HepG2 (cell line): ENCODE data around the gene PSMC3IP. TPM values are rescaled to one million over a fixed set of nuclear protein-coding genes. Genes with fewer than 3 reads are reported as not detected.
A peak's percentile ranks its signal among the peaks of the same experiment; 100 is the strongest.

Source experiments
- ATAD3A ChIP-seq: sonication (generic); formaldehyde crosslinking; IDR thresholded peaks from 2 replicates; pipeline ENCODE4 v1.4.0; 2020; ENCODE audit warnings: missing genetic modification reagents
- BORCS8-MEF2B ChIP-seq: sonication (generic); formaldehyde crosslinking; IDR thresholded peaks from 2 replicates; pipeline ENCODE4 v1.8.0; 2022; ENCODE audit warnings: mild to moderate bottlenecking, missing genetic modification reagents
- CEBPG ChIP-seq: IDR thresholded peaks from 2 replicates; pipeline ENCODE4 v1.6.1; 2016
- DR1 ChIP-seq: sonication (generic); formaldehyde crosslinking; IDR thresholded peaks from 2 replicates; pipeline ENCODE4 v1.8.0; 2021; ENCODE audit warnings: mild to moderate bottlenecking, missing genetic modification reagents, inconsistent platforms
- DRAP1 ChIP-seq: IDR thresholded peaks from 2 replicates; pipeline ENCODE4 v1.6.1; 2016; ENCODE audit warnings: missing genetic modification reagents, missing compliant biosample characterization
- FOSL1 ChIP-seq: sonication (generic); formaldehyde crosslinking; IDR thresholded peaks from 2 replicates; pipeline ENCODE4 v1.9.0; 2021; ENCODE audit warnings: missing genetic modification reagents, borderline replicate concordance
- HNF4A ChIP-seq: sonication (generic); formaldehyde crosslinking; IDR thresholded peaks from 2 replicates; pipeline ENCODE4 v1.4.0; 2020; ENCODE audit warnings: missing genetic modification reagents
- HOXD1 ChIP-seq: sonication (generic); formaldehyde crosslinking; IDR thresholded peaks from 2 replicates; pipeline ENCODE4 v1.5.0; 2020; ENCODE audit warnings: missing genetic modification reagents
- KDM5B ChIP-seq: sonication (generic); formaldehyde crosslinking; IDR thresholded peaks from 2 replicates; pipeline ENCODE4 v1.4.0; 2020; ENCODE audit warnings: missing genetic modification reagents, mild to moderate bottlenecking, borderline replicate concordance
- NFATC3 ChIP-seq: sonication (generic); formaldehyde crosslinking; IDR thresholded peaks from 2 replicates; pipeline ENCODE4 v1.5.1; 2020; ENCODE audit warnings: mild to moderate bottlenecking, missing genetic modification reagents
- PHF20 ChIP-seq: sonication (generic); formaldehyde crosslinking; IDR thresholded peaks from 2 replicates; pipeline ENCODE4 v1.5.0; 2020; ENCODE audit warnings: mild to moderate bottlenecking, missing genetic modification reagents
- PLRG1 ChIP-seq: fragments of 450-650 bp; conservative IDR thresholded peaks from 2 replicates; pipeline ENCODE4 v1.6.1; 2016
- TEAD3 ChIP-seq: optimal IDR thresholded peaks from 2 replicates; pipeline ENCODE3; 2016; ENCODE audit warnings: borderline replicate concordance
- YEATS4 ChIP-seq: sonication (generic); formaldehyde crosslinking; IDR thresholded peaks from 2 replicates; pipeline ENCODE4 v1.4.0; 2020; ENCODE audit warnings: missing genetic modification reagents, borderline replicate concordance
- ZBTB7A ChIP-seq: sonication (generic); formaldehyde crosslinking; IDR thresholded peaks from 2 replicates; pipeline ENCODE4 v1.8.0; 2022; ENCODE audit warnings: mild to moderate bottlenecking, missing genetic modification reagents
- ZNF136 ChIP-seq: sonication (generic); formaldehyde crosslinking; IDR thresholded peaks from 2 replicates; pipeline ENCODE4 v1.8.1; 2022; ENCODE audit warnings: low read depth, mild to moderate bottlenecking, moderate library complexity, missing genetic modification reagents
- ZNF138 ChIP-seq: sonication (generic); formaldehyde crosslinking; IDR thresholded peaks from 2 replicates; pipeline ENCODE4 v1.5.0; 2020; ENCODE audit warnings: mild to moderate bottlenecking, low read depth, missing genetic modification reagents
- ZNF20 ChIP-seq: sonication (generic); formaldehyde crosslinking; IDR thresholded peaks from 2 replicates; pipeline ENCODE4 v1.4.0; 2020; ENCODE audit warnings: mild to moderate bottlenecking, moderate library complexity, missing genetic modification reagents
- ZNF280B ChIP-seq: sonication (generic); formaldehyde crosslinking; IDR thresholded peaks from 2 replicates; pipeline ENCODE4 v1.5.0; 2020; ENCODE audit warnings: missing genetic modification reagents, mild to moderate bottlenecking, borderline replicate concordance
- ZNF572 ChIP-seq: sonication (generic); formaldehyde crosslinking; IDR thresholded peaks from 2 replicates; pipeline ENCODE4 v1.5.1; 2020; ENCODE audit warnings: mild to moderate bottlenecking, missing genetic modification reagents
- polyA plus RNA-seq, 8 experiments: library from polyadenylated mRNA; depleted of rRNA in 3 of 8; stranded (reverse) in 7 of 8; unstranded in 1 of 8; fragments of >200 nt; fragmentation: Illumina TruSeq in 4 of 8; extraction: Trizol in 4 of 8; gene quantifications; 2 replicates each; pipeline versions ENCODE4 v1.2.1 to v1.2.3, GENCODE V29; 2011 to 2016; ENCODE audit warnings: low read depth in 4 of 8, missing spikeins in 1 of 8, mixed read lengths in 1 of 8; ENCODE audit not compliant: insufficient read depth in 1 of 8
- total RNA-seq, 5 experiments: library from RNA; depleted of rRNA; stranded (reverse); fragments of >200 nt; fragmentation: Illumina TruSeq; extraction: Trizol; gene quantifications; 2 replicates each; pipeline ENCODE4 v1.2.3, GENCODE V29; 2016; ENCODE audit warnings: low read depth in 1 of 5
- TF ChIP-seq, protein P1 (sequence below): sonication (generic); formaldehyde crosslinking; conservative IDR thresholded peaks from 2 replicates; pipeline ENCODE4 v1.4.0; 2020; ENCODE audit warnings: missing genetic modification reagents
- TF ChIP-seq, protein P2 (sequence below): sonication (generic); formaldehyde crosslinking; IDR thresholded peaks from 2 replicates; pipeline ENCODE4 v1.4.0; 2020; ENCODE audit warnings: missing genetic modification reagents, borderline replicate concordance
- TF ChIP-seq, protein P3 (sequence below): sonication (generic); formaldehyde crosslinking; IDR thresholded peaks from 2 replicates; pipeline ENCODE4 v1.4.0; 2020; ENCODE audit warnings: mild to moderate bottlenecking, low read depth, missing genetic modification reagents
- TF ChIP-seq, protein P4 (sequence below): IDR thresholded peaks from 2 replicates; pipeline ENCODE4 v1.6.1; 2016; ENCODE audit warnings: missing biosample characterization, missing genetic modification reagents, low read depth

The PSMC3IP gene
- total and polyA plus RNA-seq, 2 of the 13 experiments (the other 11 are each of a cell fraction or from before 2014, with no cell fraction given) = 6.5 to 22.4 TPM

DNA sequence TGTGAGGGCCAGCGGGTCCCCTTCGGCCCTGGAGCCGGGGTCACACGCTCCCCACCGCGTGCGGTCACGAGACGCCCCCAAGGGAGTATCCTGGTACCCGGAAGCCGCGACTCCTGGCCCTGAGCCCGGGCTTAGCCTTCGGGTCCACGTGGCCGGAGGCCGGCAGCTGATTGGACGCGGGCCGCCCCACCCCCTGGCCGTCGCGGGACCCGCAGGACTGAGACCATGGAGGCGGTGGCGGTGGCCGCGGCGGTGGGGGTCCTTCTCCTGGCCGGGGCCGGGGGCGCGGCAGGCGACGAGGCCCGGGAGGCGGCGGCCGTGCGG is 41.5 kb downstream of the PSMC3IP start, which contains the start of gene NAGLU (continued):
- TF ChIP-seq, protein P1, sequence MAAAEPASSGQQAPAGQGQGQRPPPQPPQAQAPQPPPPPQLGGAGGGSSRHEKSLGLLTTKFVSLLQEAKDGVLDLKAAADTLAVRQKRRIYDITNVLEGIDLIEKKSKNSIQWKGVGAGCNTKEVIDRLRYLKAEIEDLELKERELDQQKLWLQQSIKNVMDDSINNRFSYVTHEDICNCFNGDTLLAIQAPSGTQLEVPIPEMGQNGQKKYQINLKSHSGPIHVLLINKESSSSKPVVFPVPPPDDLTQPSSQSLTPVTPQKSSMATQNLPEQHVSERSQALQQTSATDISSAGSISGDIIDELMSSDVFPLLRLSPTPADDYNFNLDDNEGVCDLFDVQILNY (CRISPR knock-in tag) = peak; percentile 53; the same call in 1 of the 2 replicates
- TF ChIP-seq CEBPG (no peak), DR1 (CRISPR knock-in tag) (no peak), ZNF20 (CRISPR knock-in tag) (no peak), NFATC3 (peak; percentile 19; the same call in 1 of the 2 replicates), ZNF136 (CRISPR knock-in tag) (no peak; the same call in 1 of the 2 replicates), KDM5B (CRISPR knock-in tag) (peak; percentile 51; the same call in 1 of the 2 replicates), FOSL1 (CRISPR knock-in tag) (no peak), ATAD3A (CRISPR knock-in tag) (no peak), ZBTB7A (peak; percentile 60; the same call in 1 of the 2 replicates), HOXD1 (CRISPR knock-in tag) (peak; percentile 92), HNF4A (CRISPR knock-in tag) (peak; percentile 46; the same call in 1 of the 2 replicates), PLRG1 (no peak), ZNF280B (CRISPR knock-in tag) (0 out of 2 replicates have a peak, but pooled peaks have one; percentile 61), ZNF572 (no peak), YEATS4 (CRISPR knock-in tag) (peak; percentile 56), TEAD3 (CRISPR knock-in tag) (peak; percentile 63), DRAP1 (CRISPR knock-in tag) (peak; percentile 80), PHF20 (CRISPR knock-in tag) (peak; percentile 61), ZNF138 (CRISPR knock-in tag) (no peak), BORCS8-MEF2B (CRISPR knock-in tag) (no peak; the same call in none of the 2 replicates)
- TF ChIP-seq, protein P2, sequence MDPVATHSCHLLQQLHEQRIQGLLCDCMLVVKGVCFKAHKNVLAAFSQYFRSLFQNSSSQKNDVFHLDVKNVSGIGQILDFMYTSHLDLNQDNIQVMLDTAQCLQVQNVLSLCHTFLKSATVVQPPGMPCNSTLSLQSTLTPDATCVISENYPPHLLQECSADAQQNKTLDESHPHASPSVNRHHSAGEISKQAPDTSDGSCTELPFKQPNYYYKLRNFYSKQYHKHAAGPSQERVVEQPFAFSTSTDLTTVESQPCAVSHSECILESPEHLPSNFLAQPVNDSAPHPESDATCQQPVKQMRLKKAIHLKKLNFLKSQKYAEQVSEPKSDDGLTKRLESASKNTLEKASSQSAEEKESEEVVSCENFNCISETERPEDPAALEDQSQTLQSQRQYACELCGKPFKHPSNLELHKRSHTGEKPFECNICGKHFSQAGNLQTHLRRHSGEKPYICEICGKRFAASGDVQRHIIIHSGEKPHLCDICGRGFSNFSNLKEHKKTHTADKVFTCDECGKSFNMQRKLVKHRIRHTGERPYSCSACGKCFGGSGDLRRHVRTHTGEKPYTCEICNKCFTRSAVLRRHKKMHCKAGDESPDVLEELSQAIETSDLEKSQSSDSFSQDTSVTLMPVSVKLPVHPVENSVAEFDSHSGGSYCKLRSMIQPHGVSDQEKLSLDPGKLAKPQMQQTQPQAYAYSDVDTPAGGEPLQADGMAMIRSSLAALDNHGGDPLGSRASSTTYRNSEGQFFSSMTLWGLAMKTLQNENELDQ (CRISPR knock-in tag) = no peak
- TF ChIP-seq, protein P3, sequence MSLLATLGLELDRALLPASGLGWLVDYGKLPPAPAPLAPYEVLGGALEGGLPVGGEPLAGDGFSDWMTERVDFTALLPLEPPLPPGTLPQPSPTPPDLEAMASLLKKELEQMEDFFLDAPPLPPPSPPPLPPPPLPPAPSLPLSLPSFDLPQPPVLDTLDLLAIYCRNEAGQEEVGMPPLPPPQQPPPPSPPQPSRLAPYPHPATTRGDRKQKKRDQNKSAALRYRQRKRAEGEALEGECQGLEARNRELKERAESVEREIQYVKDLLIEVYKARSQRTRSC (CRISPR knock-in tag) = no peak
- TF ChIP-seq, protein P4, sequence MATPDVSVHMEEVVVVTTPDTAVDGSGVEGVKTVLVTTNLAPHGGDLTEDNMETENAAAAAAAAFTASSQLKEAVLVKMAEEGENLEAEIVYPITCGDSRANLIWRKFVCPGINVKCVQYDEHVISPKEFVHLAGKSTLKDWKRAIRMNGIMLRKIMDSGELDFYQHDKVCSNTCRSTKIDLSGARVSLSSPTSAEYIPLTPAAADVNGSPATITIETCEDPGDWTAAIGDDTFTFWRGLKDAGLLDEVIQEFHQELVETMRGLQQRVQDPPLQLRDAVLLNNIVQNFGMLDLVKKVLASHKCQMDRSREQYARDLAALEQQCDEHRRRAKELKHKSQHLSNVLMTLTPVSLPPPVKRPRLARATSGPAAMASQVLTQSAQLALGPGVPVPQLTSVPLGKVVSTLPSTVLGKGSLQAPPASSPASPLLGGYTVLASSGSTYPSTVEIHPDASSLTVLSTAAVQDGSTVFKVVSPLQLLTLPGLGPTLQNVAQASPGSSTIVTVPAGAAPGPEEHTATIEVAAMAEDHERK (CRISPR knock-in tag) = no peak
